HEK293T (cell line): ENCODE results near the gene ANKS1B.

Experiments
- BHLHE40 ChIP-seq: fragments of 450-650 bp; IDR thresholded peaks from 2 replicates; pipeline ENCODE4 v1.6.1; 2016; ENCODE audit warnings: mild to moderate bottlenecking, moderate library complexity, borderline replicate concordance
- FOXK2 ChIP-seq: fragments of 450-650 bp; IDR thresholded peaks from 2 replicates; pipeline ENCODE4 v1.6.1; 2016; ENCODE audit warnings: mild to moderate bottlenecking
- FOXM1 ChIP-seq: fragments of 450-650 bp; IDR thresholded peaks from 2 replicates; pipeline ENCODE4 v1.6.1; 2017; ENCODE audit warnings: mild to moderate bottlenecking, borderline replicate concordance
- SP1 ChIP-seq: fragments of 450-650 bp; IDR thresholded peaks from 2 replicates; pipeline ENCODE4 v1.6.1; 2017
- TF ChIP-seq, protein P1 (sequence below): fragments of 450-650 bp; IDR thresholded peaks from 2 replicates; pipeline ENCODE4 v1.6.1; 2016

DNA sequence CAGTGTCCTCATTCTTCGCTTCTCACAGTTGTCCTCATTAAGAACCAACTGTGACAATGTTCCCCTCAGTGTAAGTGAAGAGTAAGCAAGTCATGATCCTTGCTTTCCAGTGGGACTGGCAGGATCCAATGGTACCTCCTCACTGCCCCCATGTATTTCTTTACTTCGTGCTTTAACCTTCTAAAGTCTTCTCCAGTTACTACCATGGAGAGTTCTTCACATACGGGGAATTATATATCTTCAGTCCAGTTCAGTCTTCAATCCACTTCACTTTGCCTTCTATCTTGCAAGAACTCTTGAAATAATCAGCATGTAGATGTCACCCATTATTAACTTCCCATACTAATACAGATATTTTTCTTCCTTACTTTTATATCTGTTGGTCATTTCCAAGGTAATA, 719.1 kb downstream of the ANKS1B start:
- TF ChIP-seq FOXM1 (no peak), BHLHE40 (no peak), FOXK2 (no peak), SP1 (no peak)
- TF ChIP-seq, protein P1, sequence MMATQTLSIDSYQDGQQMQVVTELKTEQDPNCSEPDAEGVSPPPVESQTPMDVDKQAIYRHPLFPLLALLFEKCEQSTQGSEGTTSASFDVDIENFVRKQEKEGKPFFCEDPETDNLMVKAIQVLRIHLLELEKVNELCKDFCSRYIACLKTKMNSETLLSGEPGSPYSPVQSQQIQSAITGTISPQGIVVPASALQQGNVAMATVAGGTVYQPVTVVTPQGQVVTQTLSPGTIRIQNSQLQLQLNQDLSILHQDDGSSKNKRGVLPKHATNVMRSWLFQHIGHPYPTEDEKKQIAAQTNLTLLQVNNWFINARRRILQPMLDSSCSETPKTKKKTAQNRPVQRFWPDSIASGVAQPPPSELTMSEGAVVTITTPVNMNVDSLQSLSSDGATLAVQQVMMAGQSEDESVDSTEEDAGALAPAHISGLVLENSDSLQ: no peak
